AG09319 (cell line): Measurements from ENCODE around the gene CLUH.
A peak's percentile ranks its signal among the peaks of the same experiment; 100 is the strongest.

Experiments used
- DNase-seq: peaks from one replicate; pipeline ENCODE4 v3.0.0-alpha.2; 2010; ENCODE audit warnings: low read depth; ENCODE audit errors: extremely low read depth
- TF ChIP-seq, protein P1 (sequence below): IDR thresholded peaks from 2 replicates; pipeline ENCODE4 v1.5.1; 2011; ENCODE audit warnings: low read depth, mild to moderate bottlenecking, inconsistent platforms, low read length, moderate library complexity

The CLUH gene, protein sequence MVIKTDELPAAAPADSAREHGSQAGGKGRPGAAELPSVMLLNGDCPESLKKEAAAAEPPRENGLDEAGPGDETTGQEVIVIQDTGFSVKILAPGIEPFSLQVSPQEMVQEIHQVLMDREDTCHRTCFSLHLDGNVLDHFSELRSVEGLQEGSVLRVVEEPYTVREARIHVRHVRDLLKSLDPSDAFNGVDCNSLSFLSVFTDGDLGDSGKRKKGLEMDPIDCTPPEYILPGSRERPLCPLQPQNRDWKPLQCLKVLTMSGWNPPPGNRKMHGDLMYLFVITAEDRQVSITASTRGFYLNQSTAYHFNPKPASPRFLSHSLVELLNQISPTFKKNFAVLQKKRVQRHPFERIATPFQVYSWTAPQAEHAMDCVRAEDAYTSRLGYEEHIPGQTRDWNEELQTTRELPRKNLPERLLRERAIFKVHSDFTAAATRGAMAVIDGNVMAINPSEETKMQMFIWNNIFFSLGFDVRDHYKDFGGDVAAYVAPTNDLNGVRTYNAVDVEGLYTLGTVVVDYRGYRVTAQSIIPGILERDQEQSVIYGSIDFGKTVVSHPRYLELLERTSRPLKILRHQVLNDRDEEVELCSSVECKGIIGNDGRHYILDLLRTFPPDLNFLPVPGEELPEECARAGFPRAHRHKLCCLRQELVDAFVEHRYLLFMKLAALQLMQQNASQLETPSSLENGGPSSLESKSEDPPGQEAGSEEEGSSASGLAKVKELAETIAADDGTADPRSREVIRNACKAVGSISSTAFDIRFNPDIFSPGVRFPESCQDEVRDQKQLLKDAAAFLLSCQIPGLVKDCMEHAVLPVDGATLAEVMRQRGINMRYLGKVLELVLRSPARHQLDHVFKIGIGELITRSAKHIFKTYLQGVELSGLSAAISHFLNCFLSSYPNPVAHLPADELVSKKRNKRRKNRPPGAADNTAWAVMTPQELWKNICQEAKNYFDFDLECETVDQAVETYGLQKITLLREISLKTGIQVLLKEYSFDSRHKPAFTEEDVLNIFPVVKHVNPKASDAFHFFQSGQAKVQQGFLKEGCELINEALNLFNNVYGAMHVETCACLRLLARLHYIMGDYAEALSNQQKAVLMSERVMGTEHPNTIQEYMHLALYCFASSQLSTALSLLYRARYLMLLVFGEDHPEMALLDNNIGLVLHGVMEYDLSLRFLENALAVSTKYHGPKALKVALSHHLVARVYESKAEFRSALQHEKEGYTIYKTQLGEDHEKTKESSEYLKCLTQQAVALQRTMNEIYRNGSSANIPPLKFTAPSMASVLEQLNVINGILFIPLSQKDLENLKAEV (N-terminal part only)

DNA sequence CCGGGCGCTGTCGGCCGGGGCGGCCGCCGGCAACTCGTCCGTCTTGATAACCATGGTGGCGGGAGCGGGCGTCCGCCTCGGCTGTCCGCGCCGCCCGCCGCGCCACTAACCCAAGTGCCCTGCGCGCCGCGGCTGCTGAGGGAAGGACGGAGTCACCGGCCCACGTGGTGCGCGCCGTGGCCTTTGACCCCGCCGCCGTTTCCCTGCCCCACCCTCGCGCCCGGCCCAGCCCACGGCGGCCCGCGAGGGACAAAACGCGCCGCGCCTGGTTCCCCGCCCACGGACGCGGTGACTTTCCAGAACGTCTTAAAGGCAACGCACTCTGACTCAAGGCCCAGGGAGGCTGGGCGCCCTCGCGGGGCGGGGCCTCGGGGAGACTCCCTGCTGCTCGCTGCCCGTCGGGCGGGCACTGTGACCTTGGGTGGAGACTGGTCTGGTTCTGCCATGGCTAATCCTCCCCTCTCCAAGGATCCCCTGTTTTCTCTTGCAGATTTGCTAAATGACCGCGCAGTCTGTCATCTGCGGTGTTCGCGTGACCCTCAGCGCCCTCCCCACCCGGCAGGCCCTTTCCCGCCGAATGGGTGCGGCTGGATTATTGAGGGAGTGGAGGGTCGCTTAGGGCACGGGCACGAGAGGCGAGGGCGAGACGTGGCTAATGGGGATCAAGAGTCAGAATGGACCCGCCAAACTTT is at the start of gene CLUH:
Gene CLUH (minus strand): TSS at position 157 of the 692 bp plus-strand sequence. CDS start 103 bp downstream, at position 54.
- TF ChIP-seq, protein P1, sequence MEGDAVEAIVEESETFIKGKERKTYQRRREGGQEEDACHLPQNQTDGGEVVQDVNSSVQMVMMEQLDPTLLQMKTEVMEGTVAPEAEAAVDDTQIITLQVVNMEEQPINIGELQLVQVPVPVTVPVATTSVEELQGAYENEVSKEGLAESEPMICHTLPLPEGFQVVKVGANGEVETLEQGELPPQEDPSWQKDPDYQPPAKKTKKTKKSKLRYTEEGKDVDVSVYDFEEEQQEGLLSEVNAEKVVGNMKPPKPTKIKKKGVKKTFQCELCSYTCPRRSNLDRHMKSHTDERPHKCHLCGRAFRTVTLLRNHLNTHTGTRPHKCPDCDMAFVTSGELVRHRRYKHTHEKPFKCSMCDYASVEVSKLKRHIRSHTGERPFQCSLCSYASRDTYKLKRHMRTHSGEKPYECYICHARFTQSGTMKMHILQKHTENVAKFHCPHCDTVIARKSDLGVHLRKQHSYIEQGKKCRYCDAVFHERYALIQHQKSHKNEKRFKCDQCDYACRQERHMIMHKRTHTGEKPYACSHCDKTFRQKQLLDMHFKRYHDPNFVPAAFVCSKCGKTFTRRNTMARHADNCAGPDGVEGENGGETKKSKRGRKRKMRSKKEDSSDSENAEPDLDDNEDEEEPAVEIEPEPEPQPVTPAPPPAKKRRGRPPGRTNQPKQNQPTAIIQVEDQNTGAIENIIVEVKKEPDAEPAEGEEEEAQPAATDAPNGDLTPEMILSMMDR: no peak

DNA sequence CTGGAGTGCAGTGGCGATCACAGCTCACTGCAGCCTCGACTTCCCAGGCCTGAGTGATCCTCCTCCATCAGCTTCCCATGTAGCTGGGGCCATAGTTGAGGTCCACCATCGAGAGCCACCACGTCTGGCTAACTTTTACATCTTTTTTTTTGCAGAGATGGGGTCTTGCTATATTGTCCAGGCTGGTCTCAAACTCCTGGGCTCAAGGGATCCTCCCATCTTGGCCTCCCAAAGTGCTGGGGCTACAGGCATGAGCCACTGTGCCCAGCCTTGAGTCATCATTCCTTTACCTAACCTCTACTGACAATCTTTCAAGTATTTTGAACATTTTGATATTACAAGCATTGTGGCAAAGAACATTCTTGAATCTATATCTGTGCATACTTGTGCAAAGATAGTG is 47.3 kb upstream of the CLUH start:
- DNase-seq: no peak

More for the DNA sequence above, at the start of gene CLUH:
- DNase-seq: peak; percentile 92

DNA sequence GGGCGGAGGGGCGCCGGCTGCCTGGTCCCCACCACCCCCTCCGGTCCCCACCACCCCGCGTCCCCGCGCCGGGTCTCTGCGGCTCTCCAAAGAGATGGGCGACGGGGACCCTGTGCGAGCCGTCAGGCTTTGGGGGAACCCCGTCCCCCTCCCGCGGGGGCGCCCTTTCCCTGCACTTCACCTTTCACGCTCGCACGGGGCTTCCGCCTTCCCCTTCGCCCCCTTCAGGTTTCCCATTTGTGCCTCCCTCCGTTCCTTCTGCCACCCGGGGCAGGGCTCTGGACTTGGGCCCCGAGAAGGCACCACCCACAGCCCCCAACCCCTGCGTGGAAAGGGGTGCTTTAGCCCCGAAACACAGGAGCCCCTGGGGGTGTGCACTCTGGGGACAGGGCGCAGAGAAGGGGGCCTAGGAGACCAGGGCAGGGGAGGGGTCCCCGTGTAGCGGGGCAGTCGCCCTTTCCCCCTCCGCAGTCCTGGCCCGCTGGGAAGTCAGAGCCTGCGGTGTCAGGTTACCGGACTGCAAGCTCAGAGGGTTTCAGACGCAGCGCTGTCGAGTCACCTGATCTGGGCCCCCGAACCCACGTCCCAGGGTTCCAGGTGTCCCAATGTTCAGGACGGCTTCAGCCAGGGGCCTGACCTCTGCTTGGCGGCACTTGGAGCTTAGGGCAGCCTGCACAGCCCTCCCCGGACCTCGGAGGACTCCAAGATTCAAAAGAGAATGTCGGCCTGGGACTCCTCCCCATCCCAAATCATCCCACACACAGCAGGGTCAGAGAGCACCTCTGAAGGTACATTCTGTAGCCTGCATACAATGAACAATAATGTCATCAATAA is 44.5 kb upstream of the CLUH start:
- no peak for DNase-seq
- TF ChIP-seq, protein P1: no peak

More for the DNA sequence above, 47.3 kb upstream of the CLUH start:
- TF ChIP-seq, protein P1: no peak

DNA sequence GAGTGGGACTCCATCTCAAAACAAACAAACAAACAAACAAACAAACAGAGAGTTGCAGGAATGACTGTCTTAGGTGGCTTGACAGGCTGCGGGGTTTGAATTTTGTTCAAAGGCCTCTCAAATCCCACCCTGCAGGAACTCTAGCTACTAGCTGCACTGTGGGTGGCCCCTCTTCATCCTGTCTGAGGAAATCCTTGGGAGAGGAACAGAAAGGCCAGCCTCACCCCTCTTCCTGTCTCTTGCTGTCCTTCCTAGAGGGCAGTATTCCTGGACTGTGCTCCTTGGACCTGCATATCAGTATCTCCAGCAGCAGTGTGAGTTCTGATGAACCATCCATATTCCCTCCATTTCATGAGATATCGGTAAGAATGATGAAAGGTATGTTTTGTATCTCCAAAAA is 39.9 kb upstream of the CLUH start:
- DNase-seq: no peak
- TF ChIP-seq, protein P1: no peak

DNA sequence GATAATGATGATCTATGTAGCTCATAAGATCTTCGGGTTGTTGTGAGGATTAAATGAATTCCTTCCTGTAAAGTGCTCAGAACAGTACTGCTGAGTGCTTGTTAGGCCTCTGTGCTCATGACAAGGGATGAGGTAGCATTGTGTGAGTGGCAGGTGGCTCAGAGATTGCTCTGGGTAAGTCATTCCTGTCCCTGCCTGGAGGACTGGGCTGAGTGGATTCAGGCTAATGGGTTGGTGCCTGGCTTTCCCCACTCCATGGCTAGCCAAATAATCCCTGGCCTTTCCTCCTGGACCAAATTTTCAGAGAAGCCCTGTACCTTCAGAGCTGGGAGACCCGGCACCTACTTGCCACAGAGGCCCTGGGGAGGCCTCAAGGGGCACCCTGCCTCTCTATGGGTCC is 39.2 kb upstream of the CLUH start:
- TF ChIP-seq, protein P1: no peak

DNA sequence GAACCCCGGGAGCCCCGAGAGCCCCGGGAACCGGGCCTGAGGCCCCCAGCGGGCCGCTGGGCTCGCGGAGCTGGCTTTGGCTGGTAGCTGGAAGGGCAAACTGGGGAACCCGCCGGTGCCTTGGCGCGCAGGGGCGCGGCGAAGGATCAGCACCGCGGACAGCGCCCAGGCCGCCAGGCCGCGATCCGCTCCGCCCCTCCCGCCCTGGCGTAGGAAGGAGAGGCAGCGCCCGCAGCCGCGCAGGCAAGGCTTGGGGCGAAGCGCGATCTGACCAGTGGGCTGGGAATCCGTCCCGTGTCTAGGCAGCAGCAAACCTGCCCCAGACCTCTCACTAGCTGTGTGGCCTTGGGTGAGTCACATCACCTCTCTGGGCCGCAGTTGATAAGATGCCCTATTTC is 38.2 kb upstream of the CLUH start:
- TF ChIP-seq, protein P1: no peak
- DNase-seq: peak; percentile 12

More for the DNA sequence above, 39.2 kb upstream of the CLUH start:
- no peak for DNase-seq
